GM21576 (cell line): ENCODE measurements around the gene KRT7.

ENCODE experiments used
- ATAC-seq: cut with Tn5 transposase; IDR thresholded peaks from one replicate; pipeline ENCODE4 v1.9.1; 2021; ENCODE audit warnings: mild to moderate bottlenecking, moderate library complexity; ENCODE audit not compliant: unreplicated experiment

Gene KRT7

GRCh38 chr12:52211716-52212585 lies 21.1 kb upstream of the KRT7 start:
- ATAC-seq = no peak

GRCh38 chr12:52212701-52213563 lies 20.1 kb upstream of the KRT7 start:
- no peak for ATAC-seq

- ATAC-seq = no peak
These were observed 19.3 kb upstream of the KRT7 start for GRCh38 chr12:52213564-52214420.

GRCh38 chr12:52214421-52214802 lies 18.6 kb upstream of the KRT7 start:
- no peak for ATAC-seq

- ATAC-seq = no peak
These were observed 17.4 kb upstream of the KRT7 start for GRCh38 chr12:52215587-52216031.

- no peak for ATAC-seq
These were observed 16.9 kb upstream of the KRT7 start for GRCh38 chr12:52216100-52216499.

- no peak for ATAC-seq
These were observed 16.2 kb upstream of the KRT7 start for GRCh38 chr12:52216807-52217206.

- no peak for ATAC-seq
These were observed 15.8 kb upstream of the KRT7 start for GRCh38 chr12:52217223-52217622.

GRCh38 chr12:52218001-52218400 lies 15.0 kb upstream of the KRT7 start:
- ATAC-seq = no peak

GRCh38 chr12:52220477-52220876 lies 12.6 kb upstream of the KRT7 start:
- ATAC-seq = no peak

- ATAC-seq = no peak
These were observed 11.8 kb upstream of the KRT7 start for GRCh38 chr12:52221070-52221781.

- ATAC-seq = no peak
These were observed 11.1 kb upstream of the KRT7 start for GRCh38 chr12:52221912-52222457.

GRCh38 chr12:52222692-52223091 lies 10.4 kb upstream of the KRT7 start:
- ATAC-seq = no peak

- no peak for ATAC-seq
These were observed 9.5 kb upstream of the KRT7 start for GRCh38 chr12:52223406-52224039.

GRCh38 chr12:52224151-52224550 lies 8.9 kb upstream of the KRT7 start:
- no peak for ATAC-seq

- no peak for ATAC-seq
These were observed 7.3 kb upstream of the KRT7 start for GRCh38 chr12:52225752-52226151.

- no peak for ATAC-seq
These were observed 6.6 kb upstream of the KRT7 start for GRCh38 chr12:52226446-52226845.

GRCh38 chr12:52227606-52228166 lies 5.4 kb upstream of the KRT7 start:
- no peak for ATAC-seq

- no peak for ATAC-seq
These were observed 4.7 kb upstream of the KRT7 start for GRCh38 chr12:52228366-52228765.
